GM21526 (cell line): Measurements from ENCODE around the gene CADM1.
A peak's percentile ranks its signal among the peaks of the same experiment; 100 is the strongest.

Experiments
- ATAC-seq: cut with Tn5 transposase; IDR thresholded peaks from one replicate; pipeline ENCODE4 v1.9.1; 2021; ENCODE audit warnings: moderate library complexity; ENCODE audit not compliant: unreplicated experiment, low FRiP score

The CADM1 gene

DNA sequence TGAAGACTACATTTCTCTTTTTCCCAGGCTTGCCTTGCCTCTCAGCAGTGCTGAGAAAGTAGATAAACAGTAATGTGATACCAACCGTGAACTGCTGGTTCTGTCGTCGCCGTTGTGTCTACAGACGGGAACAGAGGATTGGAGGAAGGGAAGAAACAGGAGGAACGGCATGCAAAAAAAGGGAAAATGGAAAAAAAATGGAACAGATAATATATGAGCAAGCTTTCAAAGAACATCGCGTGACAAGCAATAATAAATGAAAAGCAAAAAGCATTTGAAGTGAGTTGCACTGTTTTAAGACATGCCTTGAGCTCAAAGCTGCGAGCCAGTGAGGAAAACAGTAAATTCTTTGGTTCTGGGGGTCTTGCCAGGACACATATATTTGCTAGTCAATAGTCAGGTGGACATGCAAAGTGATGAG lies 305.9 kb downstream of the CADM1 start:
- no peak for ATAC-seq

DNA sequence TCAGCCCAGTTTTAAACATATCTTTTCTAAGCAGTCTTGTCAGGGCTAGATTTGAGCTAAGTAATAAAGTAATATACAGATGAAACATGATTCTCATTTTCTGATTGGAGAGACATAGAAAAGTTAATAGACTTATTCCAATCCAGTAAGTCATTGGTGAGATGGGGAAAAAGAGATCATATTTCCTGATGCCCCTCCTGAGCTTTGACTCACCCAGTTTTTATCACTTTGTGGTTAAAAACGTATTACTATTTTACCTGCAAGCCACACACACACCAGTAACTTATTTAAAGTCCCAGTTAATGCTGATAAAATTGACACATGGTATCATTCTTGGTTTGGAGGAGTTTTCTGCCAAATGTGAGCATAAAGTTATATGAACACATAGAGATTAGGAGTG lies 306.8 kb downstream of the CADM1 start:
- ATAC-seq: no peak

DNA sequence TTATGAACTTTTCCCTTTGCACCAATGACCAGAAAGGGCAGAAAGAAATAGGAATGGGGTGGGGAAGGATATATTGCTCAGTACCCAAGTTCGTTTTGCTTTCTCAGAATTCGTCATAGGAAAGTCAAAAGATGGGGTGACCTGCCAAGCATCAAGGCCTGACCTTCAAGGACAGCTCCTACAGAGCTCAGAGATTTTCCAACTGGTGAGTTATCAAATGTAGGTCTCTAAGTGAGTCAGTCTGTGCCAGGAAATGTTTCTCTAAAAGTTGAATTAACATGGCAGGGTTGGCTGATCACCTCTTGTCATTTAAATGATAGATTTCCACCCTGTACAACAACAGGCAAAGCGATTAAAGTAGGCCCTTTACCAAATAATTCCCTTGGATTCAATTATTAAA lies 307.2 kb downstream of the CADM1 start:
- ATAC-seq: no peak

GRCh38 chr11:115194802-115195110 lies 309.5 kb downstream of the CADM1 start:
- ATAC-seq: peak; percentile 72

GRCh38 chr11:115193914-115194801 lies 310.1 kb downstream of the CADM1 start:
- peak; percentile 85 for ATAC-seq

DNA sequence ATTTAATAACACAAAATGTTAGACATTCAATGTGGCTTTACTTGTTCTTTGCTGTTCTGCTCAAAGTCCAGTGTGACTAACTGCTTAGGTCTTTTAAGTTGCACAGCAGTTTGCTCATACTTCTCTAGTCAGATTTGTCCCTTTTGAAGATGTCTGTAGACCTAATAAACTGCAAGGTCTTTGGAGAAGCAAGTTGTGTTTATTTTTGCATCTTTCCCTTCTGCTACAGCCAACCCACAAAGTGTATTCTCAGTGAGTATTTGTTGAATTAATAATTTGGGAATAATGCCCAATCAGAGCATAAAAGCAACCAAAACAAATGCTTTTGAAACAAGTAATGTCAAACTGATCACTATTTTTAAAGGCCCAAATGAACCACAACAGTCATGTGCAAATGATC lies 312.5 kb downstream of the CADM1 start:
- ATAC-seq: no peak

GRCh38 chr11:115190196-115190595 lies 314.0 kb downstream of the CADM1 start:
- ATAC-seq: no peak

- no peak for ATAC-seq
Measured at GRCh38 chr11:115188898-115189278, 315.3 kb downstream of the CADM1 start.

GRCh38 chr11:115188188-115188897 lies 315.9 kb downstream of the CADM1 start:
- no peak for ATAC-seq

DNA sequence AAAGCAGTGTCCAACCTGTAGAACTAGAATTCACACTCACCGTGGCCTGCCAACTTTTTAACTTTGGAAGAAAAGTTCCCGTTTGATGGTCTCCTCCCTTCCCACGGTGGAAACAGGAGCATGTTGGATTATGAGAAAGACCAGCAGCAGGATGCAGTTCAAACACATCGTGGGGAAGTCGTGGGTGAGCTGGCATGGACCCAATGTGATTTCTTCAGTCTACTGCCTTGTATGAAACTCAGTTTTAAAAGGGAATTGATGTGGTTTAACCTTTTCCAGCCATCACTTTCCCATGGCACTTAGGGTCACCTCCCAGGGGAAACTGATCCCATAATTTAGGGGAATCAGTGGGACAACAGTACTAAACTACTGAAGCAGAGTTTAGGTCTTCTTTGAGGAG lies 318.3 kb downstream of the CADM1 start:
- no peak for ATAC-seq

- no peak for ATAC-seq
Measured at GRCh38 chr11:115185507-115185906, 318.7 kb downstream of the CADM1 start.

GRCh38 chr11:115184901-115185300 lies 319.3 kb downstream of the CADM1 start:
- no peak for ATAC-seq

DNA sequence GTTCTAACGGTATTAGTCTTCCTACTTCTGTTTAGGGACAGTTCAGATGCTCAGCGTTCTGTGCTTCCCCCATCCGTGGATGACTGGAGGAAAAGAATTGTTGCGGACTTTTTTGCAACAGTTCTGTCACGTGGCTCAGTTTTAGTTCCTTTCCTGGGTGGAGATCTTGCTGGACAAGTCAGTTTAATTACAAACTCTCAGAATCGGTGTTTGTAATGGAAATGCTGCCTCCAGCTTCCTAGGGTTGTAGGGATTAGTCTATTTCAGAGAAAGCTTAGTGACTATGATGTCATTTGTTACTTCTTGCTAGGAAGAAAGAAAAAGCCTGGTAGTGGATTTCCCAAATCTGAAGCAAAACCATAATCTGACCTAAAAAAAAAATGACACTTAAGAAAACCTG lies 320.4 kb downstream of the CADM1 start:
- no peak for ATAC-seq

- ATAC-seq: no peak
Measured at GRCh38 chr11:115183136-115183535, 321.1 kb downstream of the CADM1 start.

GRCh38 chr11:115182282-115182955 lies 321.8 kb downstream of the CADM1 start:
- ATAC-seq: no peak

DNA sequence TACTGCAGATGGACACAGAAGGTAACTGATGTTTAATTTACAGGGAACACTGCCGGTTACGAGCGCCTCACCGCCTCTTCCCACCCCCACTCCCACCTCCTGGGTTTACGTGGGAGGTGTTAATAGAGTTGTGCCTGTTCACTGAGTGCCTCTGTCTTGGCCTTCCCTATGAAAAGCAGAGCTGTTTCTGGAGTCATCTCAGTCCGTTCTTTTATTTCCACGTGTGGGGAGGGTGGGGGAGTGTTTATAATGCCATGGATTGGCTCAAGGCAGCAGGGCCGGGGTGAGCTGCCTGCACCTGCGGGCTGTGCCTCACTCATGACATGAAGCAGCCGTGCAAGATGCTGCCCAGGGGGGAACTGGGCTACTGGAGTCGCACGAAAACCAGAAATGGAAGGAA lies 322.7 kb downstream of the CADM1 start:
- ATAC-seq: no peak

GRCh38 chr11:115180272-115180671 lies 323.9 kb downstream of the CADM1 start:
- no peak for ATAC-seq

DNA sequence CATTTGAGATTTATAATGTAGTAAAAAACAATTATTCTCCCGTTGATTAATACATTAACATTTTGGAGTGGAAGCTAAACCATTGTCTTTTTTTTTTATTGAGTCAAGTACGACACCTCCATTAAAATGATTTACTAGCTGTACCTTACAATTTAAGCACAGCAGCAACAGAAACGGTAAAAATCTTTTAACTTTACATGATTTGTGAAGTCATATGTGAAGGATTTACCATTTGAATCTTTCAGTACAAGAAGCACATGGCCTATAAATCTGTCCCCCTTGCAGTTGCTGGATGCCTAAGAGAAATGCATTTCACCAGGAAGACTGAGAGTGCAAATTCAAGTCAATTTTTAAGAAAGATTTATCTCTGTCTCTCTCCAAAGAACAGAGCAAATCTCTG lies 324.6 kb downstream of the CADM1 start:
- no peak for ATAC-seq

- no peak for ATAC-seq
Measured at GRCh38 chr11:115178705-115179104, 325.5 kb downstream of the CADM1 start.

DNA sequence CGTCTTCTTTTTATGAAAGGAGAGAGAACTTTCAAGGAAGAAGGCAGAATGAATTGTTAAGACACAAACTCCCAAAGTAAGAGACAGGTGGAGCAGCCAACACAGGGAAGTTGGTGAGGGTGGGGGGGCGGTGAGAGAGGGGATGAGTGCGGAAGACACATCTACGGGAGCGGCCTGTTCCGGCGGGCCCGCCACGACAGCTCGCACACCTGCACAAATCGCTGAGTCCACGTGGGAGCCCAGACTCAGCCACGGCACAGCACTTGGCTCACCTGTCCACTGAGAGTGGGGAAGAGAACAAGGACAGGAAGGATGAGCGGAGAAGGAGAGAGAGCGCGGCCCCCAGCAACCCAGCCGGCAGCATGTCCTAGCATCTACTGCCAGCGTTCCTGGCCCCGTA lies 331.1 kb downstream of the CADM1 start:
- ATAC-seq: no peak

DNA sequence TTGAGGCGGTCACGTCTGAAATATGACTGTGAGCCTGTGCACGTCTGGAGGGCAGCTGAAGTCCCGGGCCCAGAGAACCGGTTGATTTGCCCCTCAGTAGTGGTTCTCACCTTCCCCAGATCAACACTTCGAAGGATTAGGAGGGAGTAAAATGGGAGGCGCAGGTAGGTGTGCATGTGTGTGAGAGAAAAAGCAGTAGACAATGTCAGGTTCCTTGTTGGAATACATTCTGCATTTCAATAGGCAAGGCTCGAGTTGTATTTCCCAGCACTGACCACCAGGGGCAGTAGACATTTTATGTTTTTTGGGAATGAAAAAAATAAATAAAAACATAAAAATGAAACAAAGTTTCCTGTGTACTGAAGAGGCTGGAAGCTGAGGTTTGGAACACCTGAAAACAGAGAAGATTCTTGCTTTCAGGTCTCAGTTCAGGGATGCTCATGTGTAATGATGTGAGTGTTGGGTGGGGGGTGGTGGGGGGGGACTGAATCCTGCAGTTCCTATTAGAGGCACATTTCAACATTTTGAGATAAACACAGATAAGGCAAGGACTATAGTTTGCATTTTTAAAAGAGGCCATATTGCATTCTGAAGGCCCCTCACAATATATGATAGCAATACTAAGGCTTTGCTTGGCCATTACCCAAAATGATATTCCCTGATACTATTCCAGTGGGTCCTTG lies 333.9 kb downstream of the CADM1 start:
- no peak for ATAC-seq
